LNCAP (cell line): Measurements from ENCODE around the gene RNF8.

Experiments used
- TF ChIP-seq, protein P1 (sequence below): fragments of 450-650 bp; IDR thresholded peaks from 2 replicates; pipeline ENCODE4 v1.5.1; 2017; ENCODE audit warnings: mild to moderate bottlenecking

Gene RNF8

DNA sequence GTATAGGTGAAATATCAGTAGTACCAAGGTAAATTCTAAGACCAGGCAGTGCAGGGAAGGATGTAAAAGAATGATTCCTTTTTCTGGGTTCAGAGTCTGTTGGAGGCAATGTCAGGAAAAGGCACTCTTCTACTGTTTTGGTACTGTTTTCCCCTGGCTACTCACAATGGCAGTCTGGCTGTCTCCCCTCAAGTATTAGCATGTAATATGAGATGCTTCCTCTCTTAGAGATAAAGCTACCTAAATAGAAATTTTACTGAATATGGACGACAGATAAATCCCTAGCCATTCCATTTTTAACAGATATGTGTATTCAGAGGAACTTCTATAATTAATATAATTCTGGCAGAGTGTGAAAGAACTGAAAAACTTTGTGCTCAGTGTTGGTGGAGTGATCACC lies 3.5 kb downstream of the RNF8 start:
- TF ChIP-seq, protein P1, sequence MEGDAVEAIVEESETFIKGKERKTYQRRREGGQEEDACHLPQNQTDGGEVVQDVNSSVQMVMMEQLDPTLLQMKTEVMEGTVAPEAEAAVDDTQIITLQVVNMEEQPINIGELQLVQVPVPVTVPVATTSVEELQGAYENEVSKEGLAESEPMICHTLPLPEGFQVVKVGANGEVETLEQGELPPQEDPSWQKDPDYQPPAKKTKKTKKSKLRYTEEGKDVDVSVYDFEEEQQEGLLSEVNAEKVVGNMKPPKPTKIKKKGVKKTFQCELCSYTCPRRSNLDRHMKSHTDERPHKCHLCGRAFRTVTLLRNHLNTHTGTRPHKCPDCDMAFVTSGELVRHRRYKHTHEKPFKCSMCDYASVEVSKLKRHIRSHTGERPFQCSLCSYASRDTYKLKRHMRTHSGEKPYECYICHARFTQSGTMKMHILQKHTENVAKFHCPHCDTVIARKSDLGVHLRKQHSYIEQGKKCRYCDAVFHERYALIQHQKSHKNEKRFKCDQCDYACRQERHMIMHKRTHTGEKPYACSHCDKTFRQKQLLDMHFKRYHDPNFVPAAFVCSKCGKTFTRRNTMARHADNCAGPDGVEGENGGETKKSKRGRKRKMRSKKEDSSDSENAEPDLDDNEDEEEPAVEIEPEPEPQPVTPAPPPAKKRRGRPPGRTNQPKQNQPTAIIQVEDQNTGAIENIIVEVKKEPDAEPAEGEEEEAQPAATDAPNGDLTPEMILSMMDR = no peak

DNA sequence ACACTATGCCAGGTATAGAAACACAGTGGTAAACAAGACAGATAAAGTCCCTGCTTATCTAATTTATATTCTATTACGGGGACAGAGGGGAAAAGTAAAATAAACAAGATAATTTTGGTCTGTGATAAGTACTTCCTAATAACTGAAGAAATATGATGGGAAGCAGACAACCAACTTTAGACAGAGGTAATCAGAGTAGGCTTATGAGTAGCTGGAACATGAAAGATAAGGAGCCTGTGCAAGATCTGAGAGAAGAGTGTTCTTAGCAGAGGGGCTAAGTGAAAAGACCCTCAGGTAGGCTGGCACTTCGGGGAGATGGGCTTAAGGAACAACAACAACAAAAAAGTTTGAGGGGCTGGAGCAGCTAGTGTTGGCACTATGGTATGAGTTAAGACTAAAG lies 4.1 kb downstream of the RNF8 start:
- TF ChIP-seq, protein P1 = no peak

DNA sequence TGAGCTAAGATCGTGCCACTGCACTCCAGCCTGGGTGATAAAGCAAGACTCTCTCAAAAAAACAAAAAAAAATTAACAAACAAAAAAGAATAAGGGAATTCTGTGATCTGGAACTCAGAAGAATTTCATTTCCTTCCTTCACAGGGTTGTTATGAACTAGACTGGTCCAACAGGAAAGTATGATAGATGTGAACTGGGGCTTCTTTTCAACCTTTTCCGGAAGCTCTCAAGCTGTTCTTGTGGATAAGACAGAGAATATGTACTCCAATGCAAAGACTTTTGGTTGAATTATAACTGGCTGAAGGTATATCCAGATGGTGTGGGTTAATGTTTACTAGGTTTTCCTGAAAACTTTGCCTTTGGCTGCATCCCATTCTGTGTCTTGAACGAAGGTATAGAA lies 5.3 kb downstream of the RNF8 start:
- TF ChIP-seq, protein P1 = no peak

DNA sequence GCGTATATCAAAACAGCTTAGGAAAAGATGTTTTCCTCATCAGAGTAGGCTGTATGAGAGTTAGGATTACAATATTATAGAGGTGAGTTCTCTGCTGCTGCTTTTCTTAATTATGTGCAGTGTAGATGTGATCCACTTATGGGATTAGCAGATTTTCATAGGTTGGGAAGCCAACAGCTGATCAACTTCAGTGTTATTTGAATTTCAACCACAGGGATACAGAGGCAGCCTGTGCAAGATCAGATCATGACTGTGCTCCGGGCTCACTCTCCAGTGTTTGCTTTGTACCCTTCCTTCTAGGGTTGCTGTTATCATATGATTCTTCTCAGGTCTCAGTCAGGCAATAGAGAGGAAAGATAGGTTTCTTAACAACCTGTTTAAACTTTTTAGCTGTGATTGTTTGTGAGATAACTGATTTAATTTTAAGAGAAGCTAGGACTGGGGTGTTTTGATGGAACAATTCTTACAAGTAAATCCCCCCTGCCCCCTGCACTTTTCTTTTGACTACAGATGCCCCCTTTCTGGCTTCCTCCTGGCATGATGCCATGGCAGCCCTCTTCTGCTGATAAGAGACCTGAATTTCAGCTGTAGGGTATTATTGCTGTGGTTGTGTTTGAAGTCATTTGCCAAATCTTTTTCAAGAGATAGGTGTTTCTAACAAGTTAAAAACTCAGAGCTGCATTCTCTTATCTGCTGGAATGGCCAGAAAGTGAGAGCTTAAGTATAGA lies 8.5 kb downstream of the RNF8 start:
- TF ChIP-seq, protein P1 = no peak

DNA sequence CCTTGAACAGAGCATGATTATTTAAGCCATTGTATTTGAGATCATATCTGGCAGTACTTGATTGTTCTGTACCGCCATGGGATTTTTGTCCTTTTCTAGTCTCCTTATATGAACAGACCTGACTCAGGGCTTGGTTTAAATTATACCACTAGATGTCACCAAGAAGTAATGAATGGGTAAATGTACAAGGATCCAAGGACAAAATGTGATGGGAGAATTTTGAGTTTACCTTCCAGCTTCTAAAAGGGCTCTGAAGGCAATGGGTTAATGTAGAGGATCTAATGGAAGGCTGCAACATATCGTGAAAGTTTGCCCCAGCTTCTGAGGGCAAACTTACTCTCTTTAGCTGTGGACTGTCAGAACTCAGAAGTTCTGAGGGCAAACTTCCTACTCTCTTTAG lies 12.0 kb downstream of the RNF8 start:
- TF ChIP-seq, protein P1 = peak; percentile 39; the same call in 1 of the 2 replicates

DNA sequence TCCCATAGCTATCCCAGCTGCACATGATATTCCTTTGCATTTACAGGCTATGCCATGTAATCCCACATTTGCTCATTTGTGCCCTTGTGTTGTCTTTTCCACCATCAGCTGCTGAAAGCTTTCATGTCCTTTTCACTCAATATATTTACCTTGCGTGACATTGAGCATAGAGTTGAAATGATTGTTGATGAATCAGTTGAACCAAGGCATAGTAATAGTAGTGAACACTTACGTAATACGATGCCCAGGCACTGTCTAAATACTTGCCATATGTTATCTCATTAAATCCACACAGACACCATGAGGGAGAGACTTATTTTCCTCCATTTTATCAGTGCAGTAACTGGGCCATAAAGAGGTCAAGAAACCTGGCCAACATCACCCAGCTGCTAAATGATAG lies 13.1 kb downstream of the RNF8 start:
- TF ChIP-seq, protein P1 = no peak

DNA sequence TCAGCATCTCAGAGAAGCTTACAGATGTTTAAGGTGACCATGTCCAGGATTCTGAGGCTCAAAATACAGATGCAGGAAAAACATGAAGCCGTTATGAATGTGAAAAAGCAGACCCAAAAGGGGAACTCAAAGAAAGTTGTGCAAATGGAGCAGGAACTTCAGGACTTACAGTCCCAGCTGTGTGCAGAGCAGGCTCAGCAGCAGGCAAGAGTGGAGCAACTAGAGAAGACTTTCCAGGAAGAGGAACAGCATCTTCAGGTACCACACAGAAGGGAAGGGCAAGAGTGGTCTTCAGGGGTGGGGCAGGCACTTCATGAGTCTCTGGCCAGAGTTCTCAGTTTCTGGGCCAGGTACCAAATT lies 15.2 kb downstream of the RNF8 start:
- TF ChIP-seq, protein P1 = no peak
